Stimulated activated CD4-positive, alpha-beta T cell treated with anti-CD3 and anti-CD28 coated beads, Interleukin-12 subunit alpha, Interleukin-12 subunit beta, amount 100 ng/mL, for 48 hours (primary cell): ENCODE results near the gene SLC25A11.

ENCODE experiments used
- DNase-seq, 3 donors: peaks; one replicate each; pipeline ENCODE4 v3.0.0-alpha.2; 2020; ENCODE audit warnings: low read depth in 2 of 3, low spot score in 1 of 3

SLC25A11 gene

DNA sequence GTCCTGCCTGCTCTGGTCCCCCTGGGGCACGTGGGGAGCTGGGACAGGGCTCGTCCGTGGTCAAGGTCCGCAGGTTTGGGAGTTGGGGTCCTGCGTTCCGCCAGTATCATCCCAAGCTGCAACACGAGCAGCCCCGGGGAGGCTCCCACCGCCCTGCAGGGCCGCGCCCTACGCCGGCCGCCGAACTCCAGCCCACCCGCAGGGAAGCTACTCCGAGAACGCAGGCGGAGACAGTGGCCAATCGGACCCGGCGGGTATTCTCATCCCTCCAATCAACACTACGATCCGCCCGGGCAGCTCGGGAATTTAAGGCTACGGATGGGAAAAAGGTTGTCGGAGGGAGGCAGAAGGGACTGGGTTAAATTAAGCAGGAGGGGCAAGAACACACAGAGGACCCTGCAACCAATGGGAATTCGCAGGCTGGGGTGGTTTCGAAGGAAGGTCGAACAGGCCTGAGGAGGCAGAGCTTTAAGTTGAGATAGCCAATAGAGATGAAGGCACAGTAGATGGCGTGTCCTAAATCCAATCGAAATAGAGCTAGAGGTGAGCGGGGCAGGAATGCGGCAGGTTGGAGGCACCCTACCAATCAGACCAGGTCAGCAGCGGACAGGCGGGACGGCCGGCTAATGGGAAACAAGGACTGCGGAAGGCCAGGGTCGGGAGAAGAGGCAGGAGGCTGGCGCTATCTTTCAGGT lies 27.1 kb upstream of the SLC25A11 start:
- DNase-seq, result peak; percentile 88 to 93 (median 91)

GRCh38 chr17:4965311-4965986 lies 25.6 kb upstream of the SLC25A11 start:
- DNase-seq, result no peak

GRCh38 chr17:4960279-4960922 lies 20.6 kb upstream of the SLC25A11 start:
- no peak for DNase-seq

DNA sequence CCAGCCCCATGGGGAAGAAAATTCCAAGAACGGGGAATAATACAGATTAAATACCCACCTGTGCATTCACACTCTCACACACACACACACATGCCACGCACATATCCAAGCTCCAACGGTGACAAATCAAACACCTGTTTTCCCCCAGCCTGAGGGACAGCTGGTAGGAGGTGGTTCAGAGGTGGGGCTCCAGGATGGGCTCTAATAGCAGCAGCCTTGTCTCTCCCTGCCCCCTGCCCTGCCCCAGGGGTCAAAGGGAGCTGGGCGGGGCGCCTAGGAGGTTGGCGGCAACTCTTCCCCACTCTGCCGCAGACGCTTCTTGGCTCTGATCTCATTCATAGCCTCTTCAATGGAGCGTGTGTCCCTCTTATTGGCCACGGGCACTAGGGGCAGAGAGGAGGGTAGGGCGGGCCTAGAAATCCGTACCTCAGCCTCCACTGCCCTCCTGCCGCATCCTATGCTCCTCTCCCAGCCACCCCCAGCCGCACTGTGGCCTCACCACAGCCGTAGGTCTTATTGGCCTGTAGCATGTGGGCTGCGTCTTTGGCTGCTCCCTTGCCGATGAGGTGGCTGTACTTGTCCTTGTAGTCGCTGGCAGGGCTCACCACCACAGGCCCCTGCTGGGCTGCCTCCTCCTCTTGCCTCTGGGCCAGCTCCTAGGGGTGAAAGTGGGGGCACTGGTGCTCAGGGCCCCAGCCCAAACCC lies 19.6 kb upstream of the SLC25A11 start:
- DNase-seq, result no peak

DNA sequence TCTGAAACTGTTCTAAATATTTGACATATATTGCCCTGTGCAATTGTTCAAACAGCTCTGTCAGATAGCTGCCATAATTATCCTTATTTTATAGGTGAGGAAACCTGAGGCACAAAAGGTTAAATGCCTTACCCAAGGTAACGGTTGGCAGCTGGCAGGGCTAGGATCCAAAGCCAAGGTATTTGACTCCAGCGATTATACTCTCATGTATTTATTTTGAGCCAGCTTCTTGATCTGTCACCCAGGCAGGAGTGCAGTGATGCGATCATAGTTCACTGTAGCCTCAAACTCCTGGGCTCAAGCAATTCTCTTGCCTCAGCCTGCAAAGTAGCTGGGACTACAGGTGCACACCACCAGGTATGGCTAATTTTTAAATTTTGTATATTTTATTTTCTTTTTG lies 18.3 kb upstream of the SLC25A11 start:
- DNase-seq, result no peak

- DNase-seq, result no peak
These were observed 16.7 kb upstream of the SLC25A11 start for GRCh38 chr17:4956493-4957061.

DNA sequence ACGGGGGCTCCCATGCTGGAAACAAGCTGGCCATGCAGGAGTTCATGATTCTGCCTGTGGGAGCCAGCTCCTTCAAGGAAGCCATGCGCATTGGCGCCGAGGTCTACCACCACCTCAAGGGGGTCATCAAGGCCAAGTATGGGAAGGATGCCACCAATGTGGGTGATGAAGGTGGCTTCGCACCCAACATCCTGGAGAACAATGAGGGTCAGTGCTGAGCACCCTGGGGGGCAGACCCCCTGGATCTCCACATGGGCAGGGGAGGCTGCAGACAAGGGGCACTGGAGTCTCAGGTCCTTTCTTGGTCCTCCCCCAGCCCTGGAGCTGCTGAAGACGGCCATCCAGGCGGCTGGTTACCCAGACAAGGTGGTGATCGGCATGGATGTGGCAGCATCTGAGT lies 15.2 kb upstream of the SLC25A11 start:
- no peak for DNase-seq

DNA sequence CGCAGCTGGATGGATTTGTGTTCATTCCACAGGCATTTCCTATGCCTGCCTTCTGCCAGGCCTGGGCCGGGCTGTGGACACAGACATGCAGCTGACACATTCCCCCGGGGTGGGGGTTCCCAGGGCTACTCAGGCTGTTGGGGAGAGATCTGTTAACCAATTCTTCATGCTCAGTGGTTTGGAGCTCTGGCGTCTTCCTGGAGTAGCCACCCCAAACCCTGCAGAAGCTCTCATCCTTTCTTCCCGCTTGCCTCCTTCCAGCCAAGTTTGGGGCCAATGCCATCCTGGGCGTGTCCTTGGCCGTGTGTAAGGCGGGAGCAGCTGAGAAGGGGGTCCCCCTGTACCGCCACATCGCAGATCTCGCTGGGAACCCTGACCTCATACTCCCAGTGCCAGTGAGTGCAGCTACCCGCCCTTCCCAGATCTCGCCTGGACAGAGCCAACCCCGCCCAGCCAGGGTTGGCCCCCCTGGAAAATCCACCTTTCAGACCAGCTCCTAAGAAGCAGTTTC lies 13.7 kb upstream of the SLC25A11 start:
- no peak for DNase-seq

GRCh38 chr17:4951486-4951885 lies 11.6 kb upstream of the SLC25A11 start:
- DNase-seq, result no peak

DNA sequence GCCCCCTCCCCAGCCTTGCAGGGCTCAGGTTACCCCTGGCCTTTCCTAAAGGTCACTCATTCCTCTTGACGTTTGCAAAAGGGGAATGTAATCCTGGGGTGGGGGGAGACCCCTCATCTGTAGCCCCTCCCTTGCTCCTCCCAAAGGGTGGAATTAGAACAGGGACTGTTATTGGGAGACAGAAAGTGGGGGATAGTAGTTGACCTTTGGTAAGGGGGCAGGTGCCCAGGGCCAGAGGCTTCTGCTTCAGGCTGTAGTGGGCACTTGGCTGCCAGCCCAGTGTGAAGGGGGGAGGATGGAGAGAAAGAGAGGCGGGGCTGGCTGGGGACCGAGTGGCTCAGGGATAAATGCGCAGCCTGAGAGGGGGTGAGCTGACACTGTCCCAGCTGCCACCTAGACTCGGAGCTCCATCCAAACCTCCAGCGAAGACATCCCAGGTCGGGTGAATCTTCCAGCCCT lies 10.9 kb upstream of the SLC25A11 start, which contains the start of gene ENO3:
Gene ENO3 (plus strand): TSS at position 374 of the 459 bp plus-strand sequence. CDS start 711 bp downstream, outside the sequence.
- DNase-seq, result no peak

GRCh38 chr17:4950075-4950745 lies 10.4 kb upstream of the SLC25A11 start:
- DNase-seq, result peak in 1 of 3 donors; percentile 17

- peak in 2 of 3 donors; percentile 66 to 74 for DNase-seq
These were observed 9.7 kb upstream of the SLC25A11 start for GRCh38 chr17:4949321-4950074.

DNA sequence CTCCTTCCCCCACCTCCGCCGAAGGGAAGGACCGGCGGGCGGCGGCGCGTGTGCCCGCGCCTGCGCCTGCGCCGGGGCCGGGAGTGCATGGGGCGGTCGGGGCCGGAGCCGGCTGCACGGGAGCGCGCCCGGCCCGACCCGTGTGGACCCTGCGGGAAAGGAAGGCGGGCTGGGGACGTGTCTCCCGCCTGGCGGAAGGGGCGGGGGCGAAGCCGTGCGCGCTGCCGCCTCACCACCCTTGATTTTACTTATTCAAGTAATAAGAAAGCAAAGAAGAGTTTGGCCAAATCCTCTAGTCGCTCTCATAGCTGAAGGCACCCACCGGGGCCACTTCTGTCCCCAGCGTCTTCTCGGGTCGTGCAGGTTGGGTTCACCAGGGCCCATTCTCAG lies 9.1 kb upstream of the SLC25A11 start:
- peak in 2 of 3 donors; percentile 68 to 76 for DNase-seq

- peak; percentile 88 to 90 (median 89) for DNase-seq
These were observed 8.5 kb upstream of the SLC25A11 start, which contains the start of gene PFN1 for GRCh38 chr17:4948166-4948930. PFN1 (minus strand) TSS chr17:4948530; CDS start chr17:4948394, 136 bp downstream.

GRCh38 chr17:4947411-4948165 lies 7.7 kb upstream of the SLC25A11 start:
- DNase-seq, result peak in 2 of 3 donors; percentile 62 to 63

- DNase-seq, result no peak
These were observed 7.2 kb upstream of the SLC25A11 start for GRCh38 chr17:4947010-4947410.

GRCh38 chr17:4946312-4946976 lies 6.6 kb upstream of the SLC25A11 start:
- DNase-seq, result no peak

GRCh38 chr17:4945944-4946280 lies 6.1 kb upstream of the SLC25A11 start:
- no peak for DNase-seq
